HG03139 (cell line): ENCODE measurements around the gene KAT8.
"Not testable (repeated sequence)": the region's sequence is repeated elsewhere in the genome, so short reads cannot be mapped to it uniquely, and the experiment has no call there.

Source experiments
- ATAC-seq: cut with Tn5 transposase; IDR thresholded peaks from one replicate; pipeline ENCODE4 v1.9.1; 2021; ENCODE audit not compliant: unreplicated experiment

KAT8 gene

GRCh38 chr16:31130336-31130891 lies 12.9 kb downstream of the KAT8 start:
- no peak for ATAC-seq

DNA sequence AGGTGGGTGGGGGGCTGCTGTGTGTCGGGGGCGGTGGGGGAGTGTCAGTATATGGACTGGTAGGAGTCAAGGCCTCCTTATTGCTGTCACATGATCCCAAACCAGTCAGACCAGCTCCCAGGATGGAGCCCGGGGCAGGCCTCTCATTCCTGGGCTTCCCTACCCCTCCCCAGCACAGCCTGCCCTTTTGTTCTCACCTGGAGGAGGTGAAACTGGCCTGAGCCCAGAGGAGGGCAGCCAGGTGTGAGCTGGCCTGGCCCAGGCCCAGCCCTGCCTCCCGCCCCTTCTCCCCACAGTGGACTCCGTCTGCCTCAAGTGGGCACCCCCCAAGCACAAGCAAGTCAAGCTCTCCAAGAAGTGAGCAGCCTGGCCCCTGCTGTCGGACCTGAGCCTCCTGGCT lies 13.4 kb downstream of the KAT8 start:
- ATAC-seq = no peak

DNA sequence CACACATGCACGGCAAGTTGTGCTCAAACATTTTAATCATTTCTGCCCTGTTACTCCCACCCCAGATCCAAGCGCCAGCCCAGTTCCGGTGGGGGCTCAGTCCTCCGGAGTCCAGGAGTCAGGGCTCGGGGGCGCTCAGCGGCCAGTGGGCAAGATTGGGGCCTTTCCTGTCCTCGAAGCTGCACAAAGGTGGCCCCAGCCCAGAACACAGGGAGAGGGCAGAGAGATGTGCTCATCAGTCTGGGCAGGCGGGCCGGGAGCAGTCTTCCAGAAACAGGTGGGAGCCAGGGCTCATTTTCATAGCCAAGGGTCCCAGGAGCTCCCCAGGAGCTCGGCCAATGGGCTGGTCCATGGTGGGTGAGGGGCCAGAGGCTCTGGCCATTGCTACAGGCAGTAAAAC lies 14.0 kb downstream of the KAT8 start:
- ATAC-seq = no peak

DNA sequence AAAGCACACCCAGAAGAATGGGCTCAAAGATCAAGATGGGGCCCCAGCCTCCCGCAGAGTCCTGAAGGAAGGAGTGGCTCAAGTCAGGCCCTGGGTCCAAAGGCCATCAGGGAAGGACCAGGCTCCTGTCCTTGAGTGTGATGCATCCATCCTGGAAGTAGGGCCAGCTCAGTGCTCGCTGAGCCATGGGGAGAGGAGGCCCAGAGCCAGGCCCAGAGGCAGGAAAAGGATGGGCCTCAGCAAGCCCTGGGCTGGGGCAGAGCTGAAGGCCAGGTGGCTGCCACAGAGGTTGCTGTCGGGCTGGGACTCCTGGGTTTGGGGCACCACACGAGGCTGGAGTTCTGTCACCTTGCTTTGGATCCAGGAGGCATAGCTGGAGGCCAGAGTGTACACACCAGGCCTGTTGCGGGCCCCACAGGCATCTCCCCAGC lies 14.4 kb downstream of the KAT8 start:
- ATAC-seq = no peak

DNA sequence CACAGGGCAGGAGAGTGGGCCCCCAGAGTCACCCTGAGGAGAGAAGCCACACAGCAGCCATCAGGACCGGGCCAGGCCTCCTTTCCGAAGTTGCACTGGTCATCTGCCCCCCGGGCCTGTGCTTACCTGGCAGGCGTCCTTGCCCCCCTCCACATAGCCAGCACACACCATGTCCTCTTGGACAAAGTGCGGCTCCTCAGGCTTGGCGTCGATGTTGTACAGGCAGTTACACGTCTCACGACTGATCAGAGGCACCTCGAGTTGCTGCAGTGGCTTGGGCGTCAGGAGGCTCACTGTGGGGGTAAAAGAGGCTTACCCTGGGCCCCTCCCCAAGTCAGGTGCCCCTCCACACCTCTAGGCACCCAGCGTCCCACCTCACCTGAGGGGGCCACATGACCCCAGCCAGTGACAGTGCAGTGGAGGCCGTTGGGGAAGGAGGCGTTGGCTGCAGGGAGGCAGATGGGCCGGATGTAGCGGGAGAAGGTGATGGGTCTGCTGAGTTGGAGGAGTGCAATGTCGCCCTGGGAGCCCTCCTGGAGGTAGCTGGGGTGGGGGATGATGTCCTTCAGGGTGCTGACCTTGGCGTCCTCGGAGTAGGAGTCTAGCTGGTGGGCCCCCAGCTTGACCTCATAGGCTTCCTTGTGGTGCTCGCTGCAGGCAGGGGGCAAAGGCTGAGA lies 15.0 kb downstream of the KAT8 start:
- no peak for ATAC-seq

DNA sequence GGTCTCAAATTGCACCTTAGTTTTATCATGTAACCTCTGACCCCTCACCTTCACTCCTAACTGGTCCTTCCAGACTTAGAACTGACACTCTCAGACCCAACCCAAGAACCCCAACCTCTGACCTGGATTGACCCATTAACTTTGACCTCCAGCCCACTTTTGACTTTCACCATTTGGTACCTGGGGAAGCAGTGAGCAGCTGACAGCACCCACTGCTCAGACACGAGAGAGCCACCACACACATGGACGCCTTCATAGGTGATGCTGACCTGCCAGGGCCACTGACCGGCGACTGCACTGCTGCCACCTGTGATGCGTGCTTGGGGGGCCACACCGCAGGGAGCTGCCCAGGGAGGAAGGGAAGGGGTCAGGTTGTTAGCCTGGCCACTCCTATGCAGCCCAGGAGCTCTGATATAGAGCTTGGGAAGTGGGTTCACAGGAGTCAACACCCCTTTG lies 15.6 kb downstream of the KAT8 start:
- ATAC-seq = no peak

DNA sequence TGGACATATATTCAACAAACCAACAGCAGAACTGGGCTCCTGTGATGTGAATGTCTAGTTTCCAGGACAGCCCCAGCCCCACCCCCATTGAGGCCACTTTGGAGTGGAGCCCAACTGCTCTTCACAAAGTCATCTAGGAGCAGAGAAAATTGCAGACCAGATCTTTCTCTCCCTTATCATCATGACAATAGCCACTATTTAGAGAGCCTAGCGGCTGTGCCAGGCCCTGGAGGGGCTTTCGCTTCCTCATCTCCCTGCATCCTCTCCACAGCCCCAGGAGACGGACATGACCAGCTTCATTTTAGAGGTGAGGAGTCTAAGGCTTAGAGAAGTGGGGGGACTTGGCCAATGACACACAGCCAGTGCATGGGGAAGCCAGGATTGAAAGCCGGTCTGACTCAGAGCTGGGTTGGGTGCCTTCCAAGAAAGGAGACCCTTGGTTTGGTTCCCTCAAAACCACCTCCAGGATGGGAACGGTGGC lies 16.7 kb downstream of the KAT8 start:
- no peak for ATAC-seq

GRCh38 chr16:31134625-31135534 lies 17.4 kb downstream of the KAT8 start:
- ATAC-seq = no peak

DNA sequence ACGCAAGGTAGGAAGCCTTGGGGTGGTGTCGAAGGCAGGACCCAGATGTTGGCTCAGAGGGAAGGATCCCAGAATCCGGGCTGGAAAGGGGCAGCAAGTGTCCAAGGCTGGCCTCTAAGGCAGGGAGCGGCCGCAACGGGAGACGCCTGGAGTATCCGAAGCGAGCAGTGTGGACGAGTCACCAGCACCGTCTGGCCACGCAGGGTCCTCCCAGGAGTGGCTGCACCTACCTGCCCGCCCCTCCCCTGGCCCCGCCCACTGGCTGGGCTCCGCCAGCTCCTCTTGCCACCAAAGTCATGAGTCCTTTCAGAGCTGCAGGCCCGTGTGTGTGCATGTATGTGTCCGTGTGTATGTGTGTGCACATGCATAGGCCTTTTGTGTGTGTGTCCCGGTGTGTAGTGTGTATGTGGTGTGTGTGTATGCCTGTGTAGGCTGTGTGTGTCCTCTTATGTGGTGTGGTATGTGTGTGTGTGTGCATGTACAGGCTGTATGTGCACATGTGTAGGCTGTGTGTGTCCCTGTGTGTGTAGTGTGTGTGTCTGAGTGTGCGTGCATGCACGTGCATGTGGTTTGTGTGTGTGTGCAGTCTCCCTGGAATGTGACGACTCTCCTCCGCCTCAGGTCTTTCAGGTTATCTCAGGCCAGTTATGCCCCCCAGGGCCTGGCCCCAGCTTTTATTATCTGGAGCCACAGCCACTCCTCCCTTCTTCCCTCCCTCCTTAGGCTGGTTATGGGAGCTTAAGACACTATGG lies 18.2 kb downstream of the KAT8 start, which contains the start of gene PRSS8:
Gene PRSS8 (minus strand): TSS at position 193 of the 752 bp plus-strand sequence. CDS start 229 bp downstream, outside the sequence.
- ATAC-seq = no peak

DNA sequence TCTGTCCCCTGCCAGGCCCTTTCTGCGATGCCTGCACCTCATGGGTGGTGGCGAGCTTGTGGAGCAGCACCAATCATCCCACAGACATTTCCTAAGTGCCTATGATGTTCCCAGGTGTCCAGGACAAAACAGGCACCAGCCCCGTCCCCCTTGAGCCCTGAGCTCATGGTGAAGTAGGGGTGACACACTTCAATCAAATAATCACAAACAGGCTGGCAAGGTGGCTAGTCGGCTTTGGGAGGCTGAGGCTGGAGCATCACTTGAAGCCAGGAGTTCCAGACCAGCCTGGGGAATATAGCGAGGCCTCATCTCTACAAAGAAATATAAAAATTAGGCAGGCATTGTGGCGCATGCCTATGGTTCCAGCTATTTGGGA lies 18.8 kb downstream of the KAT8 start:
- ATAC-seq = no peak

DNA sequence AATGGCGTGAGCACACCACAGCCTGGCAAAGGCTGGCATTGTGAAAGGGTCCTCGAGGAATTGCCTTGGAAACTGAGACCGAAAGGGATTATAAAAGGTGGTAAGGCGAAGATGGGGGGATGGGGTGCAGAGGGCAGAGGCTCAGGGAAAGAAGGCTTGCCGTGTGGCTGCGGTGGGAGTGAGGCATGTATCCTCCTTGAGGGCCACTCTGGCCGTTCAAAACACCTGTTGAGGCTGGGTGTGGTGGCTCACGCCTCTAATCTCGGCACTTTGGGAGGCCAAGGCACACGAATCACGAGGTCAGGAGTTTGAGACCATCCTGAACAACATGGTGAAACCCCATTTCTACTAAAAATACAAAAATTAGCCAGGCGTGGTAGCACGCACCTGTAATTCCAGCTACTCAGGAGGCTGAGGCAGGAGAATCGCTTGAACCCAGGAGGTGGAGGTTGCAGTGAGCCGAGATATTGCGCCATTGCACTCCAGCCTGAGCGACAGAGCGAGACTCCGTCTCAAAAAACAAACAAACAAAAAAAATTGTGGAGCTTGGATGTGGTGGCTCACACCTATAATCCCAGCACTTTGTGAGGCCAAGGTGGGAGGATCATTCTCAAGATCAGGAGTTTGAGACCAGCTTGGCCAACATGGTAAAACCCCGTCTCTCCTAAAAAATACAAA lies 19.5 kb downstream of the KAT8 start:
- not testable (repeated sequence) for ATAC-seq

- ATAC-seq = no peak
Observed at GRCh38 chr16:31138621-31139578, 21.4 kb downstream of the KAT8 start.

DNA sequence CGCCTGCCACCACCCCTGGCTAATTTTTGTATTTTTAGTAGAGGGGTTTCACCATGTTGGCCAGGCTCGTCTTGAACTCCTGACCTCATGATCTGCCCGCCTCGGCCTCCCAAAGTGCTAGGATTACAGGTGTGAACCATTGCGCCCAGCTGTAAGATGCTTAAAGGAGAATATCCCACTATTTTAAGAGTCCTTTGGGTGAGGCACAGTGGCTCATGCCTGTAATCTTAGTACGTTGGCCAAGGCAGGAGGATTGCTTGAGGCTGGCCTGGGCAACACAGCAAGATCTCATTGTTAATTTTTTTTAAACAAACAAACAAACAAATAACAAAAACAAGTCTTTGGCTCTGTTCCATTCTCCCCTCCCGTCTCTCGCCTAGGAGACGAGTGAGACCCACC lies 23.6 kb downstream of the KAT8 start:
- not testable (repeated sequence) for ATAC-seq

GRCh38 chr16:31141489-31142108 lies 24.1 kb downstream of the KAT8 start:
- no peak for ATAC-seq

DNA sequence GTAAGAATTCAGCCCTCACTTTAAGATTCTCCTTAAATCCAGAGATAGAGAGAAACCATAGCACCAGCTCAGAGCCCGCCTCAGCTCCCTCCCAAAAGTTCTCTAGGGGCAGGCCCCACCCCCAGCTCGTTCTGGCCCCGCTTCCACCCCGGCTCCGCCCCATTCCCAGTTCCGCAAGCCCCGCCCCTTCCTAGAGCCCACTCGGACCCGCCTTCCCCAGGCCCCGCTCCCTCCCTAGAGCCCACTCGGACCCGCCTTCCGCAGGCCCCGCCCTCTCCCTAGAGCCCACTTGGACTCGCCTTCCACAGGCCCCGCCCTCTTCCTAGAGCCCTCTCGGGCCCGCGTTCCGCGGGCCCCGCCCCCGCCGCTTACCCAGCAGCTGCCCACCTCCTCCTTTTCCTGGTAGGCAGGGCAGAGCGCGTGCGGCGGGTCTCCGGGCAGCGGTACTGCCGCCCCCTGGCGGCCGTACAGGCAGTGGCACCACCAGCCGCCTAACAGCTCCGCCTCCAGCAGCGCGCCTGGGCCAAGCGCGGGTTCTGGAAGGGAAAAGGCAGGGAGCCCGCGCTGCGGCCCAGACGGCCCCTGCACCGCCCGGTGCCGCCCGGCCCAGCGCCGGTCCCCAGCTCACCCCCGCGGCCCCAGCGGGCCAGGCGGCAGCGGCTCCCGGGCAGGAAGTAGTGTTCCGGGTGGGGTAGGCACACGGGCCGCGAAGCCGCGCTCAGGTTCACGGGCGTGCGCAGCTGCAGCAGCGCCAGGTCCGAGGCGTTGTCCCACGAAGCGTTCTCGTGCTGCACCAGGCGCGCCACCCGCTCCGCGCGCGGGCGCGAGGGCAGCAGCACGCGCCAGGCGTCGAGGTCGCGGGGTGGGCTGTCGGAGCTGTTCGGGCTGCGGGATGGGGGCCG lies 24.9 kb downstream of the KAT8 start:
- peak; percentile 85 for ATAC-seq

- no peak for ATAC-seq
Observed at GRCh38 chr16:31143011-31143693, 25.7 kb downstream of the KAT8 start.

DNA sequence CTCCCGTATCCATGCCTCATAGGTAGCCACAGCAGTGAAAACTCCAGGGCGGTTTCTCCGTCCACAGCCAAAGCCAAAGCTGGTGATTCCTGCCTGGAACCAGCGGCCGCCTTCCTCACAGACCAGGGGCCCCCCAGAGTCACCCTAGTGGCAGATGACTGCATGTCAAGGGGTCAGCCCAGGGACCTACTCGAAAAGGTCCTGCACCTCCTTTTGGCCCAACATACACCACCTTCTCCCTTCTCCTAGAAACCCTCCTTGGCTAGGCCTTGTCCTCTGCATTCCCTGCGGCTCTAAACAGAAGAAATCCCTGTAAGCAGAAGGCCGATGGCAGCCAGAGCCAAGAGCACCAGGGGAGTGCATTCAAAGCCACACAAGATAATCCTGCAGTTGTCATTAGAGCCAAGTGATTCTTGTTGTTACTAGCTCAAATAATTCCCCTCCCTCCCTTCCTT lies 26.3 kb downstream of the KAT8 start:
- no peak for ATAC-seq
